Measurements from ENCODE around the gene RAC3.

DNA sequence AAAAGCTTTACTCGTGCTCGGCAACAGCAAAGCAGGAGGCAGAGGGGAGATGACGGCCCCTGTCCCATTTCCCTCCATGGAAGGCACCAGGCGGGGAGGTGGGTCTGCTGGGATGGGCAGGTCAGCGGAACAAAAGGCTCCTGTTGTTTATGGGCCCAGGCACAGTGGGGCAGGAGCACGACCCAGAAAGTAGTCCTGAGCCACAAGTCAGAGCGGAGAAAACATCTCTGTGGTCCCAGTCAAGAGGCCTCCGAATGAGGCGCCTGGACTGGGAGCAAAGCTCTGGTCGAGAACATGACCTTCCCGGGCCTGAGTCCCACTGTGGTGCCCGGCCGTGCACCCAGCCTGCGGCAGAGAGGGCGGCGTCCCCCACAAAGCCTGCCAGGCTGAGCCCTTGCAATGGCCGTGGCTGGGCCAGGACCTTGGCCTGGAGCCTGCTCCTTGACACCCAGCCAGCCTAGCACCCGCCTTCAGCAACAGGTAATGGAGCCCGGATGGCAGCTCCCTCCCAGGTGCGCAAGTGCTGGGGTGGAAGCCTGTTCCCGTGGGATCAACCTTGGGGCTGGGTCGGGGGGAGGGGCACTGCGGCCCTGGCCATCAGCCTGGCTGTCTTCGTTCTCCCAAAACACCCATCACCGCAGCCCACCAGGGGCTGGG is 16.6 kb downstream of the RAC3 start:
- no peak for TF ChIP-seq POLR2A (IDR thresholded peaks at IDR 0.05)
- TF ChIP-seq, protein P1, sequence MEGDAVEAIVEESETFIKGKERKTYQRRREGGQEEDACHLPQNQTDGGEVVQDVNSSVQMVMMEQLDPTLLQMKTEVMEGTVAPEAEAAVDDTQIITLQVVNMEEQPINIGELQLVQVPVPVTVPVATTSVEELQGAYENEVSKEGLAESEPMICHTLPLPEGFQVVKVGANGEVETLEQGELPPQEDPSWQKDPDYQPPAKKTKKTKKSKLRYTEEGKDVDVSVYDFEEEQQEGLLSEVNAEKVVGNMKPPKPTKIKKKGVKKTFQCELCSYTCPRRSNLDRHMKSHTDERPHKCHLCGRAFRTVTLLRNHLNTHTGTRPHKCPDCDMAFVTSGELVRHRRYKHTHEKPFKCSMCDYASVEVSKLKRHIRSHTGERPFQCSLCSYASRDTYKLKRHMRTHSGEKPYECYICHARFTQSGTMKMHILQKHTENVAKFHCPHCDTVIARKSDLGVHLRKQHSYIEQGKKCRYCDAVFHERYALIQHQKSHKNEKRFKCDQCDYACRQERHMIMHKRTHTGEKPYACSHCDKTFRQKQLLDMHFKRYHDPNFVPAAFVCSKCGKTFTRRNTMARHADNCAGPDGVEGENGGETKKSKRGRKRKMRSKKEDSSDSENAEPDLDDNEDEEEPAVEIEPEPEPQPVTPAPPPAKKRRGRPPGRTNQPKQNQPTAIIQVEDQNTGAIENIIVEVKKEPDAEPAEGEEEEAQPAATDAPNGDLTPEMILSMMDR (IDR thresholded peaks at IDR 0.05), result no peak

Data from esophagus squamous epithelium (tissue), 4 donors.